Endothelial cell (in vitro differentiated cells): ENCODE data around the gene GSG1. TPM values are rescaled to one million over a fixed set of nuclear protein-coding genes. Genes with fewer than 3 reads are reported as not detected.
"Not testable (repeated sequence)": the region's sequence is repeated elsewhere in the genome, so short reads cannot be mapped to it uniquely, and the experiment has no call there.

Experiments used
- DNase-seq: peaks from one replicate; pipeline ENCODE4 v3.0.0; 2021; ENCODE audit warnings: low spot score
- H3K27ac Mint-ChIP-seq: one replicate; pipeline ENCODE4 v1.8.0; 2021; ENCODE audit warnings: mixed read lengths, inconsistent platforms; ENCODE audit not compliant: unreplicated experiment
- H3K27me3 Mint-ChIP-seq: one replicate; pipeline ENCODE4 v1.8.0; 2021; ENCODE audit warnings: mild to moderate bottlenecking, moderate library complexity, mixed read lengths, inconsistent platforms; ENCODE audit not compliant: unreplicated experiment
- H3K36me3 Mint-ChIP-seq: one replicate; pipeline ENCODE4 v1.8.0; 2021; ENCODE audit warnings: mild to moderate bottlenecking, low read depth, mixed read lengths, inconsistent platforms; ENCODE audit not compliant: unreplicated experiment
- H3K4me1 Mint-ChIP-seq: one replicate; pipeline ENCODE4 v1.8.0; 2021; ENCODE audit warnings: mild to moderate bottlenecking, mixed read lengths, inconsistent platforms; ENCODE audit not compliant: unreplicated experiment
- H3K4me3 Mint-ChIP-seq: one replicate; pipeline ENCODE4 v1.8.0; 2021; ENCODE audit warnings: mild to moderate bottlenecking, mixed read lengths, inconsistent platforms; ENCODE audit not compliant: unreplicated experiment
- H3K9me3 Mint-ChIP-seq: one replicate; pipeline ENCODE4 v1.8.0; 2021; ENCODE audit warnings: mixed read lengths, inconsistent platforms; ENCODE audit not compliant: unreplicated experiment
- CTCF ChIP-seq: fragments of 200-600 bp; sonication (generic); IDR thresholded peaks from one replicate; pipeline ENCODE4 v1.5.0; 2021; ENCODE audit warnings: antibody characterized with exemption; ENCODE audit not compliant: unreplicated experiment
- total RNA-seq: library from RNA; stranded (reverse); fragmentation: NEBNext Ultra II Directional; extraction: Animal tissue kit (Norgen Biotek cat#: 25700); gene quantifications from one replicate; pipeline ENCODE4 v1.2.1, GENCODE V29; 2021; ENCODE audit not compliant: unreplicated experiment

Gene GSG1
- total RNA-seq, 1 donor from 2014 or later = 0.46 TPM

- Mint-ChIP-seq H3K4me3 (no peak overlapping the region), H3K36me3 (peaks cover 39% of the 10 kb centered on the region), H3K27ac (peak overlapping the region; percentile 22), H3K27me3 (peaks cover under 1% of the 10 kb centered on the region), H3K4me1 (peaks cover 12% of the 10 kb centered on the region), H3K9me3 (no peaks in the 10 kb centered on the region)
- no peak for TF ChIP-seq CTCF
- no peak for DNase-seq
Measured at GRCh38 chr12:13066014-13066413, 37.5 kb downstream of the GSG1 start.

GRCh38 chr12:13062669-13063068, 40.8 kb downstream of the GSG1 start:
- Mint-ChIP-seq H3K36me3 (peaks cover 37% of the 10 kb centered on the region), H3K4me3 (no peak overlapping the region), H3K27ac (no peak overlapping the region)

GRCh38 chr12:13061377-13061776, 42.1 kb downstream of the GSG1 start:
- Mint-ChIP-seq H3K4me1 (peaks cover 12% of the 10 kb centered on the region), H3K9me3 (no peaks in the 10 kb centered on the region), H3K27me3 (peaks cover 1% of the 10 kb centered on the region), H3K4me3 (no peak overlapping the region), H3K36me3 (peaks cover 29% of the 10 kb centered on the region), H3K27ac (no peak overlapping the region)
- DNase-seq = no peak
- TF ChIP-seq CTCF = no peak

More at GRCh38 chr12:13062669-13063068, 40.8 kb downstream of the GSG1 start:
- no peaks in the 10 kb centered on the region for H3K9me3 Mint-ChIP-seq
- H3K4me1 Mint-ChIP-seq = peaks cover 12% of the 10 kb centered on the region
- TF ChIP-seq CTCF = no peak
- peaks cover 1% of the 10 kb centered on the region for H3K27me3 Mint-ChIP-seq
- DNase-seq = no peak

- Mint-ChIP-seq H3K27me3 (peaks cover 1% of the 10 kb centered on the region), H3K4me1 (peaks cover 12% of the 10 kb centered on the region), H3K9me3 (no peaks in the 10 kb centered on the region), H3K36me3 (peaks cover 35% of the 10 kb centered on the region), H3K4me3 (no peak overlapping the region), H3K27ac (no peak overlapping the region)
- no peak for TF ChIP-seq CTCF
- no peak for DNase-seq
Measured at GRCh38 chr12:13060581-13060980, 42.9 kb downstream of the GSG1 start.

- not testable (repeated sequence) for H3K27me3 Mint-ChIP-seq, DNase-seq, H3K4me3 Mint-ChIP-seq, H3K27ac Mint-ChIP-seq, H3K9me3 Mint-ChIP-seq
- Mint-ChIP-seq H3K36me3 (peaks cover 26% of the 10 kb centered on the region), H3K4me1 (peaks cover 25% of the 10 kb centered on the region)
Measured at GRCh38 chr12:13053617-13054016, 49.9 kb downstream of the GSG1 start.
